ENCODE results near the gene UBE2J2. TPM values are rescaled to one million over a fixed set of nuclear protein-coding genes. Genes with fewer than 3 reads are reported as not detected.

The UBE2J2 gene
- total RNA-seq, 1 donor from 2014 or later = 71.9 TPM

DNA sequence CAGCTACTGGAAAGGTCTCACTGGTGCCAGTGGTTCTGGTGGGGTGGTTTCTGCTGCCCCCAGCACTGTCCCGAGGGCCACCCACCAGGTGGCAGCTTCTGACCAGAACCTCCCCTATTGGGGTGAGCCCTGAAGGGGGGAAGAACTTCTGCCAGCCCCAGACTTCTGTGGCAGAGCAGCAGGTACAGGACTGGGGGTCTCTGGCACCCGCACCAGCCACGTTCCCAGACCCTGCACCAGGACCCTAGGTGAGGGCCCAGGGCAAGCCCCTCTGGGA, 36.4 kb upstream of the UBE2J2 start:
- peaks cover 8% of the 10 kb centered on the region for H3K27me3 Mint-ChIP-seq (ENCODE audit: unreplicated experiment)
- TF ChIP-seq, protein P1, sequence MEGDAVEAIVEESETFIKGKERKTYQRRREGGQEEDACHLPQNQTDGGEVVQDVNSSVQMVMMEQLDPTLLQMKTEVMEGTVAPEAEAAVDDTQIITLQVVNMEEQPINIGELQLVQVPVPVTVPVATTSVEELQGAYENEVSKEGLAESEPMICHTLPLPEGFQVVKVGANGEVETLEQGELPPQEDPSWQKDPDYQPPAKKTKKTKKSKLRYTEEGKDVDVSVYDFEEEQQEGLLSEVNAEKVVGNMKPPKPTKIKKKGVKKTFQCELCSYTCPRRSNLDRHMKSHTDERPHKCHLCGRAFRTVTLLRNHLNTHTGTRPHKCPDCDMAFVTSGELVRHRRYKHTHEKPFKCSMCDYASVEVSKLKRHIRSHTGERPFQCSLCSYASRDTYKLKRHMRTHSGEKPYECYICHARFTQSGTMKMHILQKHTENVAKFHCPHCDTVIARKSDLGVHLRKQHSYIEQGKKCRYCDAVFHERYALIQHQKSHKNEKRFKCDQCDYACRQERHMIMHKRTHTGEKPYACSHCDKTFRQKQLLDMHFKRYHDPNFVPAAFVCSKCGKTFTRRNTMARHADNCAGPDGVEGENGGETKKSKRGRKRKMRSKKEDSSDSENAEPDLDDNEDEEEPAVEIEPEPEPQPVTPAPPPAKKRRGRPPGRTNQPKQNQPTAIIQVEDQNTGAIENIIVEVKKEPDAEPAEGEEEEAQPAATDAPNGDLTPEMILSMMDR (IDR thresholded peaks at IDR 0.05; ENCODE audit: unreplicated experiment) = no peak
- H3K4me1 Mint-ChIP-seq (ENCODE audit: unreplicated experiment) = peaks cover 13% of the 10 kb centered on the region
- H3K36me3 Mint-ChIP-seq (ENCODE audit: low read depth, unreplicated experiment) = no peaks in the 10 kb centered on the region
- H3K27ac Mint-ChIP-seq (ENCODE audit: unreplicated experiment) = no peak overlapping the region
- no peak for DNase-seq (ENCODE audit: low spot score)
- H3K4me3 Mint-ChIP-seq (ENCODE audit: unreplicated experiment) = no peak overlapping the region
- H3K9me3 Mint-ChIP-seq (ENCODE audit: unreplicated experiment) = no peaks in the 10 kb centered on the region

DNA sequence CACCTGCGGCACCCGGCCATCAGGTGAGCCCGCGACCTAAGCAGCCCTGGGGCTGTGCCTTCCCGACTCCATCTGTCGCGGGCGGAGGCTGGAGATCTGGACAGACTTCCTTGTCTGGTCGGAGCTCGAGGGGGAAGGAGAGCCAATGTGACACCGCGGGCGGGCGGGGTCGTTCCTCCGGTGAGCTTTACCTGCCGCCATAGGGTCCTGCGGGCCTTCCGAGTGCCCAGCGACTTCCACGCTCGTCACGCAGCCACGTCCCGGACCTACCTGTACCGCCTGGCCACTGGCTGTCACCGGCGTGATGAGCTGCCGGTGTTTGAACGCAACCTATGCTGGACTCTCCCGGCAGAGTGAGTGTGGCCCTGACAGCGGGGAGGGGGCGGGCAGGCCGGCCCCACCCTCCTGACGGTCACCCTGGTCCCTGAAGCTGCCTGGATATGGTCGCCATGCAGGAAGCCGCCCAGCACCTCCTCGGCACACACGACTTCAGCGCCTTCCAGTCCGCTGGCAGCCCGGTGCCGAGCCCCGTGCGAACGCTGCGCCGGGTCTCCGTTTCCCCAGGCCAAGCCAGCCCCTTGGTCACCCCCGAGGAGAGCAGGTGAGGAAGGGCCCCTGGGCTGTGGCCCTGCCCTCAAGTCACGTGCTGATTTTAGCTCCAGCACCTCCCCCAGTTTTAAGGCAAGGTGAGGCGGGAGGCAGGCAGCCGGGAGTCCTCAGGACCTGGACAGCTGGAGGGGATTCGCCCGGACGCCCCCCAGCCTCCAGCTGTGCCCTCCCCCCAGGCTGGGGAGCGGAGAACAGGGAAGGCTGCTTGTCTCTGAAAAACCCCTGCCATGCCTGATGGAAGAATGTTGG, 35.8 kb upstream of the UBE2J2 start:
- H3K4me1 Mint-ChIP-seq (ENCODE audit: unreplicated experiment) = peaks cover 15% of the 10 kb centered on the region
- no peak overlapping the region for H3K27ac Mint-ChIP-seq (ENCODE audit: unreplicated experiment)
- H3K4me3 Mint-ChIP-seq (ENCODE audit: unreplicated experiment) = peak overlapping the region; percentile 83
- no peak for DNase-seq (ENCODE audit: low spot score)
- TF ChIP-seq, protein P1 (IDR thresholded peaks at IDR 0.05; ENCODE audit: unreplicated experiment) = no peak
- no peaks in the 10 kb centered on the region for H3K36me3 Mint-ChIP-seq (ENCODE audit: low read depth, unreplicated experiment)
- H3K27me3 Mint-ChIP-seq (ENCODE audit: unreplicated experiment) = peaks cover 11% of the 10 kb centered on the region
- H3K9me3 Mint-ChIP-seq (ENCODE audit: unreplicated experiment) = no peaks in the 10 kb centered on the region

GRCh38 chr1:1308756-1309250, 35.1 kb upstream of the UBE2J2 start:
- no peaks in the 10 kb centered on the region for H3K9me3 Mint-ChIP-seq (ENCODE audit: unreplicated experiment)
- H3K36me3 Mint-ChIP-seq (ENCODE audit: low read depth, unreplicated experiment) = no peaks in the 10 kb centered on the region
- peaks cover 12% of the 10 kb centered on the region for H3K27me3 Mint-ChIP-seq (ENCODE audit: unreplicated experiment)
- H3K27ac Mint-ChIP-seq (ENCODE audit: unreplicated experiment) = no peak overlapping the region
- H3K4me1 Mint-ChIP-seq (ENCODE audit: unreplicated experiment) = peaks cover 15% of the 10 kb centered on the region
- TF ChIP-seq, protein P1 (IDR thresholded peaks at IDR 0.05; ENCODE audit: unreplicated experiment) = no peak
- DNase-seq (ENCODE audit: low spot score) = no peak
- peak overlapping the region; percentile 83 for H3K4me3 Mint-ChIP-seq (ENCODE audit: unreplicated experiment)

DNA sequence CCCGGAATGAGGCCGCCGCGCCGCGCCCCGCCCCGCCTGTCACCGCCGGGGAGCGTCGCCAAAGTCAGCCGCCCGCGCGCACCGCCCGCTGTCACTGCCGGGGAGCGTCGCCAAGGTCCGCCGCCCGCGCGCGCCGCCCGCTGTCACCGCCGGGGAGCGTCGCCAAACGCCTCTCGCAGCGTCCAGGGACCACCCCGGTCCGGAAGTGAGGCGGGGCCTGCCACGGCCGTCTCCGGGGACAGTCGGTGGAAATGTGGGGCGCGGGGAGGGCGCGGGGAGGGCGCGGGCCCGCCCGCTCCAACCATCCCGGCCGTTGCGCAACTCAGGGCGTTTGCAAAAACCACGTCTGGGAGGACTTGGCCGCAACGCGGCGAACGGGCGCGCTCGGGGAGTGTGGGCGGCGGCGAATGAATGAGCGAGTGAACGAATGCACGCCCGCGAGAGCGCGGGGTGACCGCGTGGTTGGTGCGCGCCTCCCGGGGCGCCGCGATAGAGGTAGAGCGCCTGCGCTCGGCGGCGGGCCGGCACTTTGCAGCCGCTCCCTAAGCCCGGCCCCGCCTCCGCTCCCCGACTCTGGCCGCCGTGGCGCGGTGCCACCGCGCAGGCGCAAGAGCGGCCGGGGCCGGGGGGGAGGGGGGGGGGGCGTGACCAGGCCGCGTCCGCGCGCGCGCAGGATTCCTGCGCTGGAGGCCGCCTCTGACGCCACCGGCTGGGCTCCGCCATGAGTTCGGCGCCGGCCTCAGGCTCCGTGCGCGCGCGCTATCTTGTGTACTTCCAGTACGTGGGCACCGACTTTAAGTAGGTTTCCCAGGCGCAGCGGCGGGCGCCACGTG, 34.5 kb upstream of the UBE2J2 start, which contains the start of the genes ACAP3 and PUSL1:
Gene ACAP3 (minus strand): TSS at position 8 of the 833 bp plus-strand sequence. CDS start 115 bp downstream, outside the sequence.
Gene PUSL1 (plus strand): TSS at position 675 of the 833 bp plus-strand sequence. CDS start 47 bp downstream, at position 722.
- Mint-ChIP-seq H3K27ac (ENCODE audit: unreplicated experiment) (no peak within 1 kb of the TSS), H3K27me3 (ENCODE audit: unreplicated experiment) (peaks cover 9% of the 10 kb centered on the region), H3K4me1 (ENCODE audit: unreplicated experiment) (peaks cover 15% of the 10 kb centered on the region), H3K36me3 (ENCODE audit: low read depth, unreplicated experiment) (no peaks in the 10 kb centered on the region), H3K4me3 (ENCODE audit: unreplicated experiment) (peak within 1 kb of the TSS; percentile 92), H3K9me3 (ENCODE audit: unreplicated experiment) (no peaks in the 10 kb centered on the region)
- peak; percentile 81 for DNase-seq (ENCODE audit: low spot score)
- TF ChIP-seq, protein P1 (IDR thresholded peaks at IDR 0.05; ENCODE audit: unreplicated experiment) = no peak

Measured in endothelial cell (in vitro differentiated cells).